Activated T-helper 2 cell treated with anti-CD3 and anti-CD28 coated beads, Interferon-gamma antibody, Interleukin-2, Interleukin-4, amounts not matched to agents 10 μg/mL and 5 μg/mL and 100 μg/mL, durations not matched to agents 14 hours and 24 hours and 36 hours (primary cell): ENCODE results near the gene GPD2. TPM values are rescaled to one million over a fixed set of nuclear protein-coding genes. Genes with fewer than 3 reads are reported as not detected.
A peak's percentile ranks its signal among the peaks of the same experiment; 100 is the strongest.

ENCODE experiments used
- DNase-seq: peaks from one replicate; pipeline ENCODE4 v3.0.0; 2021; ENCODE audit warnings: low spot score
- H3K27ac Mint-ChIP-seq: one replicate; pipeline ENCODE4 v1.8.0; 2021; ENCODE audit warnings: mixed read lengths
- H3K27me3 Mint-ChIP-seq: one replicate; pipeline ENCODE4 v1.8.0; 2021; ENCODE audit warnings: low read depth, mixed read lengths
- H3K36me3 Mint-ChIP-seq: one replicate; pipeline ENCODE4 v1.8.0; 2021; ENCODE audit warnings: low read depth, mixed read lengths
- H3K4me1 Mint-ChIP-seq: one replicate; pipeline ENCODE4 v1.8.0; 2021; ENCODE audit warnings: low read depth, mixed read lengths
- H3K4me3 Mint-ChIP-seq: one replicate; pipeline ENCODE4 v1.8.0; 2021; ENCODE audit warnings: low read depth, mild to moderate bottlenecking, moderate library complexity, mixed read lengths
- H3K9me3 Mint-ChIP-seq: one replicate; pipeline ENCODE4 v1.8.0; 2021; ENCODE audit warnings: mixed read lengths
- intact Hi-C: fragments of 100-400 bp; cut with micrococcal nuclease; formaldehyde crosslinking; loops from one replicate; pipeline ENCODE4 v1.15.1; 2023
- total RNA-seq: library from RNA; stranded (reverse); gene quantifications from 2 replicates; pipeline ENCODE4 v1.2.3, GENCODE V29; 2022

The GPD2 gene
- total RNA-seq, 1 donor from 2014 or later = 23.7 TPM

- no peak for DNase-seq
- Mint-ChIP-seq H3K9me3 (no peaks in the 10 kb centered on the region), H3K27me3 (peaks cover 24% of the 10 kb centered on the region), H3K4me3 (no peak overlapping the region), H3K27ac (no peak overlapping the region), H3K4me1 (peaks cover 4% of the 10 kb centered on the region), H3K36me3 (no peaks in the 10 kb centered on the region)
- intact Hi-C loops = no loop called here
Observed at GRCh38 chr2:156421851-156422250, 14.3 kb upstream of the GPD2 start.

DNA sequence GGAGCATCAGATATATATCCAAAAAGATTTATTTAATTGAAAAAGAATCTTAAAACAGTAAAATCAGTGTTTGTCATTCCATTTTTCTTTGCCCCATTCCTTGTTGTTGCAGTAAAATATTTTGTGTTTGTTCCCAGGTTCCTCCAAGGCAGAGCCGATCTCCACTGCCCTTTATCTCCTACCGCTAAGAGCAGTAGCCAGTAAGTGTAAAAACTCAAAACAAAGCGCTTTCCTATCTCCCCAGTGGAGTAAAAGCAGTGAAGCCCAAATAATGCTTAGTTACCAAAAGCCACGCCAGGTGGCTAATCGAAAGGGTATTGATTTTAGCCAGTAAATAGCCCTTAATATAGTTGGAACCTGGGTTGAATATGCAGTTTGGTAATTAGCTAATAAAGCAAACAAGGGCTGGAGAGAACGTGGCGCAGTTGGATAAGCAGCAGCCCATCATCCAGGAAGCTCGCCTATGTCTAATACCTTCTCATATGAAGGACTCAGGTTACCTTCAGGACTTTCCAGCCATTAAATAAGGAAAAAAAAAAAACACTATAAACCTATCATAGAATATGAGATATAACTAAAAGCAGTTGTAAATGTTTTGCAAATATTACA is 12.4 kb upstream of the GPD2 start:
- H3K4me3 Mint-ChIP-seq = no peak overlapping the region
- no peak for DNase-seq
- H3K27ac Mint-ChIP-seq = no peak overlapping the region
- no peaks in the 10 kb centered on the region for H3K9me3 Mint-ChIP-seq
- H3K36me3 Mint-ChIP-seq = no peaks in the 10 kb centered on the region
- H3K4me1 Mint-ChIP-seq = peaks cover 4% of the 10 kb centered on the region
- peaks cover 24% of the 10 kb centered on the region for H3K27me3 Mint-ChIP-seq
- intact Hi-C loops = no loop called here

DNA sequence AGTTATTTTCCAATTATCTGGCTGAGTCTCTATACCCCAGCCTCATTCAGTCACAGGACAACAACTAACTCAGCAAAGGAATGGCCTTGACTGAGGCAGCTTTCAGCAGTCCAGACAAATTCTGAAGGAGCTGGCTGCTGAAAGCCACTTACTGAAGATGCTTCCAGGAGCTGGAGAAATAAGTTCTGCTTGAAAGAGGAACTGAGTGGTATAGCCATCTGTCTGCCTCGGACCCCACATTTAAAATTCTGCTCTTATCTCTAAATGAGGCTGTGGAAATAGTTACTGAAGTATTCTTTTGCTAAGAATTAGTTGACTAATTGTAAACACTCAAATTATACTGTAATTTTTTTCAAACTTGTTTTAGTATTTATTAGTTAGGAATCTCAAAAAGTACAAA is 9.1 kb upstream of the GPD2 start:
- H3K36me3 Mint-ChIP-seq = no peaks in the 10 kb centered on the region
- intact Hi-C loops = no loop called here
- no peak overlapping the region for H3K4me3 Mint-ChIP-seq
- H3K27ac Mint-ChIP-seq = no peak overlapping the region
- peaks cover 14% of the 10 kb centered on the region for H3K27me3 Mint-ChIP-seq
- DNase-seq = no peak
- no peaks in the 10 kb centered on the region for H3K9me3 Mint-ChIP-seq
- H3K4me1 Mint-ChIP-seq = peaks cover 19% of the 10 kb centered on the region

- H3K4me3 Mint-ChIP-seq = no peak overlapping the region
- intact Hi-C loops = no loop called here
- no peak for DNase-seq
- H3K27me3 Mint-ChIP-seq = peaks cover 7% of the 10 kb centered on the region
- peaks cover 19% of the 10 kb centered on the region for H3K4me1 Mint-ChIP-seq
- H3K36me3 Mint-ChIP-seq = no peaks in the 10 kb centered on the region
- no peaks in the 10 kb centered on the region for H3K9me3 Mint-ChIP-seq
- H3K27ac Mint-ChIP-seq = no peak overlapping the region
Observed at GRCh38 chr2:156429211-156429610, 7.0 kb upstream of the GPD2 start.

DNA sequence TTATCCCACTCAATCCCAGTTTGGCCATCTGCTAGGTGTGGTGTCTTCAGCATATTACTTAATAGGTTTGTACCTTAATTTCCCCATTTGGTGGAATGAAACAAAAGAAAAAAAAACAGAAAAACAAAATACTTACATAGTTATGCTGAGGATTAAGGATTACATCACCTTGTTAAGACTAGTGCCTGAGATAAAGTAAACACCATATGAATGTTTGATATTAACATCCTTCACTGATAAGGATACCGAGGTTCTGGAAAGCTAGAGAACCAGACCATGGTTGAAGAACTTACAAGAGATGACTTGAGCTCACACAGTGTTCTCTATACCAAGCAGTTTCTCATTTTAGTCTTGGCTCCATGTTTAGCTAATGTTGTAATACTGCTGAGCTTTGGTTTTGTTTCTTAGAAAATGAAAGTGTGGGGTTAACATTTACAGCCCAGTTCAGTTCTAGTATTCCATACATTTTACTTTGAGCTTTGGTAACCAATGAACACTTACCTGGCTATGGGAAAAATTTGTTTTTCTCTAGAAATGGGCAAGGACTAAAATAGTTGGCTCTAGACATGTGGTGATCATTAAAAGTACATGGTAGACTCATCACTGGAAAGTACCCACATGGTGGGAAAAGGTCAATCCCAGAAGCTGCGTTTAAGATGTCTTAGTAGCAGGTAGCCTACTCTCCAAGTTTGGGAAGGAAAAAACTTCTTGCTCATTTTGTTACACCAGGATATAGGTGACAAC is 5.8 kb upstream of the GPD2 start:
- H3K4me3 Mint-ChIP-seq = no peak overlapping the region

GRCh38 chr2:156430980-156431358 is 5.2 kb upstream of the GPD2 start:
- Mint-ChIP-seq H3K27ac (peak overlapping the region; percentile 38), H3K4me3 (no peak overlapping the region), H3K9me3 (no peaks in the 10 kb centered on the region), H3K36me3 (no peaks in the 10 kb centered on the region), H3K27me3 (no peaks in the 10 kb centered on the region), H3K4me1 (peaks cover 19% of the 10 kb centered on the region)
- intact Hi-C loops = loop anchor here (10.0 kb wide), 1 partner anchor 46 kb away; no protein-coding TSS in a partner anchor
- no peak for DNase-seq

More for the DNA sequence above, 5.8 kb upstream of the GPD2 start:
- H3K36me3 Mint-ChIP-seq = no peaks in the 10 kb centered on the region
- no peak overlapping the region for H3K27ac Mint-ChIP-seq
- no peak for DNase-seq
- peaks cover 19% of the 10 kb centered on the region for H3K4me1 Mint-ChIP-seq
- intact Hi-C loops = loop anchor here (10.0 kb wide), 1 partner anchor 46 kb away; no protein-coding TSS in a partner anchor
- H3K9me3 Mint-ChIP-seq = no peaks in the 10 kb centered on the region
- H3K27me3 Mint-ChIP-seq = peaks cover under 1% of the 10 kb centered on the region

DNA sequence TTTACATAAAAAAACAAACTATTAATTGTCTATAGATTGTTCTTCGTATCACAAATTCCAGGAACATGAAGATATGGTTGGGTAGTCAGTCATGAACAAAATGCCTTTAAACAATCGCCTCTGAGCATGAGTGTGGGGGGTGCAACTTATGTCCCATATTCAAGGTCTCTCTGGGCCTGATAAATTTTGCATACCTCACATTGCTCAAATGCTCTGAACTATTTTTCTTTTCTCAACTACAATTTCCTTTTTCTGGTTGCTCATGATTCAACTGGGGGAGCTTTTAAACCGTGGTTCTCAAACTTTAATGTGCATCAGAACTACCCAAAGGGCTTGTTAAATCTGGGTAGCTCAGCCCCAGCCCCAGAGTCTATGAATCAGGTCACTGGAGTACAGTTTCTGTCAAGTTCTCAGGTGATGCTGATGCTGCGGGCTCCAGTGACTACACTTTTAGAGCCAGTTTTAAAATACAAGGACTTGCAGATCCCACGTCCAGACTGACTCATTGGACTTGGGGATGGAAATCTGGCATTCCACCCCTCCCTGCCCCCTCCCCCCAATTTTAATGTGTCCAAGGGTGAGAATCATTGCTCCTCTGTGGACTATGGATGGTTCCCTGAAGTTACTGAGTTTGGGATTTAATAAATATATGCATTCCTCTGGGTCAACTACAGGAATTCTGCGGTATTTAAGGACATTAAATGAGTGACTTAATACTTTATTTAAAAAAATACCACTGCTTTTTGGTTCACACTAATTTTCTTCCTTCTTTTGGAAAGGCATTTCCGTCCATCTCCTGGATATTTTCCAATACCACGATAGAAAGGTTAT is 1.5 kb upstream of the GPD2 start:
- H3K4me1 Mint-ChIP-seq = peaks cover 44% of the 10 kb centered on the region
- DNase-seq = no peak

DNA sequence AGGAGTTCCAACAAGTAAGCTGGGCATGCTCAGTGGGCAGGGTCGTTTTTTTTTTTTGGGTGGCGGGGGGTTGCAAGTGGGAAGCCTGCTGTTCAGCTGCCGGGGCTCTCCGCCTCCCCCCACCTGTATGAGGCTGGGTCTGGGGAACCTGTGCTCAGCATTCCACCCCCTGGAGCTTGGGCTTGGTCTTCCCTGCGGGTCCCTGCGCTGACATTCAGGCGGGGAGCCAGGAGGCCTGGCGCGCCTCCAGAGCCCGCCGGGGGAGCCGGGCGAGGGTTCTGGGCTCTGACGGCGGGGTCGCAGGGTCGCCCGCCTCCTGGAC is 822 bp upstream of the GPD2 start:
- no peak for DNase-seq
- Mint-ChIP-seq H3K9me3 (no peaks in the 10 kb centered on the region), H3K4me1 (peaks cover 46% of the 10 kb centered on the region), H3K4me3 (peak overlapping the region; percentile 17), H3K27ac (no peak overlapping the region), H3K27me3 (no peaks in the 10 kb centered on the region), H3K36me3 (peaks cover 21% of the 10 kb centered on the region)
- intact Hi-C loops = loop anchor here (5.0 to 10.0 kb wide), 3 partner anchors 51 to 152 kb away; no protein-coding TSS in a partner anchor

More for the DNA sequence above, 1.5 kb upstream of the GPD2 start:
- H3K4me3 Mint-ChIP-seq = no peak overlapping the region
- intact Hi-C loops = loop anchor here (5.0 to 10.0 kb wide), 3 partner anchors 50 to 153 kb away; no protein-coding TSS in a partner anchor
- H3K27ac Mint-ChIP-seq = no peak overlapping the region
- H3K9me3 Mint-ChIP-seq = no peaks in the 10 kb centered on the region
- no peaks in the 10 kb centered on the region for H3K27me3 Mint-ChIP-seq
- peaks cover 15% of the 10 kb centered on the region for H3K36me3 Mint-ChIP-seq

- Mint-ChIP-seq H3K4me1 (peaks cover 37% of the 10 kb centered on the region), H3K4me3 (peak overlapping the region; percentile 99)
- intact Hi-C loops = loop anchor here (1.0 to 10.0 kb wide), 7 partner anchors 36 to 151 kb away; no protein-coding TSS in a partner anchor
Observed at GRCh38 chr2:156436497-156437085, 412 bp downstream of the GPD2 start.

DNA sequence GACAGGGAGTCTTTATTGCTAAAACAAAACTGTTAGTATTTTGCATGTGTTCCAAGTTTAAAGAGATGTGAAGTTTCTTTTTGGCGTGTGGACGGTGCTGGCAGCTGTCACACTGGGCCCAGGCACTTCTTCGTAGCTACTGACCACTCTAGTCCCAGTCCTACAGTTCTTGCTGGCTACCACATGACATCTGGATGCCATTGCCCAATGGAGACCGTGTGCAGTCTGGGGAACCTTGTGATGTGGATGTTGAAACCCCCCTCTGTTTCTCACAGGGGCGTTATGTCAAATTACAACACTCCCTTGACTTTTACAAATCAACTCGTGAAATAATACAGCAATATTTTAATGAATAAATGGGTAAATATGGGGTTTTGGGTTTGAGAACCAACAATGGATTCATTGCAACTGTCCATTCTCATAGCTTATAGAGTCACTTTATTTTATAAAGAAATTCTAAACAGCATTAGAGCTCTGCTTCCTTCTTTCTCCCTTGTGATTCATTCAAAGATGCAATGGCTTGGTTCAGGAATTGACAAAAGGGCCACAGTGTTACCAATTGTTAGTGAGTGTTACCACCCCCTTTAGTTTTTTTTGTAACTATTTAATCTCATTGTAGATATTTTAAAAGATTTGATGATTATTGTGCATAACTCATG is 1.2 kb downstream of the GPD2 start:
- intact Hi-C loops = loop anchor here (2.0 to 10.0 kb wide), 4 partner anchors 39 to 150 kb away; no protein-coding TSS in a partner anchor
- peaks cover 32% of the 10 kb centered on the region for H3K36me3 Mint-ChIP-seq
- no peaks in the 10 kb centered on the region for H3K9me3 Mint-ChIP-seq
- H3K4me1 Mint-ChIP-seq = peaks cover 35% of the 10 kb centered on the region
- no peaks in the 10 kb centered on the region for H3K27me3 Mint-ChIP-seq
- peak overlapping the region; percentile 99 for H3K4me3 Mint-ChIP-seq
- no peak for DNase-seq
- peak overlapping the region; percentile 98 for H3K27ac Mint-ChIP-seq

More at GRCh38 chr2:156436497-156437085, 412 bp downstream of the GPD2 start:
- Mint-ChIP-seq H3K27me3 (no peaks in the 10 kb centered on the region), H3K9me3 (no peaks in the 10 kb centered on the region), H3K36me3 (peaks cover 31% of the 10 kb centered on the region), H3K27ac (peak overlapping the region; percentile 98)
- DNase-seq = peak; percentile 22

GRCh38 chr2:156437931-156438410 is 1.8 kb downstream of the GPD2 start:
- H3K4me3 Mint-ChIP-seq = peak overlapping the region; percentile 99
- peaks cover 35% of the 10 kb centered on the region for H3K36me3 Mint-ChIP-seq
- H3K9me3 Mint-ChIP-seq = no peaks in the 10 kb centered on the region
- intact Hi-C loops = loop anchor here (2.0 to 10.0 kb wide), 4 partner anchors 39 to 149 kb away; no protein-coding TSS in a partner anchor
- H3K27me3 Mint-ChIP-seq = no peaks in the 10 kb centered on the region
- DNase-seq = no peak
- peak overlapping the region; percentile 68 for H3K27ac Mint-ChIP-seq
- peaks cover 34% of the 10 kb centered on the region for H3K4me1 Mint-ChIP-seq

- intact Hi-C loops = no loop called here
- Mint-ChIP-seq H3K4me3 (no peak overlapping the region), H3K27ac (no peak overlapping the region), H3K27me3 (no peaks in the 10 kb centered on the region), H3K36me3 (peaks cover 42% of the 10 kb centered on the region), H3K9me3 (no peaks in the 10 kb centered on the region), H3K4me1 (peaks cover 27% of the 10 kb centered on the region)
- DNase-seq = no peak
Observed at GRCh38 chr2:156443089-156443488, 6.9 kb downstream of the GPD2 start.
